Measurements from ENCODE around the gene ASL. TPM values are rescaled to one million over a fixed set of nuclear protein-coding genes. Genes with fewer than 3 reads are reported as not detected.
"Not testable (repeated sequence)": the region's sequence is repeated elsewhere in the genome, so short reads cannot be mapped to it uniquely, and the experiment has no call there.

The ASL gene
- total RNA-seq = 10 to 100 TPM; 24.0 to 36.4 TPM

DNA sequence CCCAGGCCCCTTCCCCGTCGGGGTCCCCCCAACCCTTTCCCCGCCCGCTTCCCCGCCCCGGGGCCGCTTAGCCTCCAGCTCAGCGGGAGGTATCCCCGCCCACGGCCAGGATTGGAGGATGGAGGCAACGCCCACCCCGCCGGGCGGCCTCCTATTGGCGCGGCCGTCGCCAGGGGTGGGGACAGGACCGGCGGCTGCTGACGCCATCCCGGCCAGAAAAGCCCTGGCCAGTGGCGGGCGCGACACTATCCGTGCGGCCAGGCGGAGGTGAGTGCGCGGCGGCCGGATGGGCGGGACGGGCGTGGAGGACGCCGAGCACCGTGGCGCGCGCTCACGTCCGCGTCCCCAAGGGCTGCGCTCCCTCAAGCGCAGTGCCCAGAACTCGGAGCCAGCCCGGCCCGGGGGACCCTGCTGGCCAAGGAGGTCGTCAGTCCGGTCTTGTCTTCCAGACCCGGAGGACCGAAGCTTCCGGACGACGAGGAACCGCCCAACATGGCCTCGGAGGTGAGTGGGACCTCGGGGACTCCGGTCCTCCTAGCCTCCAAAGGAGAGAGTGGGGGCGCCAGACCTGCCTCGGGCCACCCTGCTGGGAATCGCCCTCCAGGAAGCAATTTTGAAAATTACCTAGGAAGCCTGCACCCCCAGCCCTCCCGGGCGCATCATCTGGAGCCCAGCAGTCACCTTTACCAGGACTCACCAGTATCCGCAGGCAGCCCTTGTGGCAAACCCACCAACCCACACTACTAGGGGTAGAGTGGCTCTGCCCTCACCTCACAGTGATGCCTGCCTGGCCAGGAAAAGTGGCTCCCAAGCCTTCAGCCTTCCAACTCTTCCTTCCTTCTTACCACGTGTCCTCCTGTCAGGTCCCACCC is at the start of gene ASL:
Gene ASL (plus strand): TSS at position 230 of the 872 bp plus-strand sequence. CDS start 263 bp downstream, at position 493.
- Histone ChIP-seq H3K4me1 (replicated peaks) (no peaks in the 10 kb centered on the region), H3K4me3 (peak within 1 kb of the TSS; percentile 61 to 63), H3K36me3 (no peaks in the 10 kb centered on the region), H3K27me3 (replicated peaks; ENCODE audit: insufficient read depth) (no peaks in the 10 kb centered on the region), H3K9me3 (no peaks in the 10 kb centered on the region), H3K27ac (peak within 1 kb of the TSS; percentile 43 to 64)
- TF ChIP-seq POLR2AphosphoS5 (IDR thresholded peaks at IDR 0.05) (peak; percentile 97), POLR2A (IDR thresholded peaks at IDR 0.05) (peak; percentile 96), CTCF (IDR thresholded peaks at IDR 0.05) (peak in 2 of 4 experiments; percentile 16 to 26)
- intact Hi-C loops (cut with DNase I) = no loop called here
- peak; percentile 94 for DNase-seq (ENCODE audit: low spot score)
- under 1% methylated on average over 67 of the region's 67 CpGs for WGBS

DNA sequence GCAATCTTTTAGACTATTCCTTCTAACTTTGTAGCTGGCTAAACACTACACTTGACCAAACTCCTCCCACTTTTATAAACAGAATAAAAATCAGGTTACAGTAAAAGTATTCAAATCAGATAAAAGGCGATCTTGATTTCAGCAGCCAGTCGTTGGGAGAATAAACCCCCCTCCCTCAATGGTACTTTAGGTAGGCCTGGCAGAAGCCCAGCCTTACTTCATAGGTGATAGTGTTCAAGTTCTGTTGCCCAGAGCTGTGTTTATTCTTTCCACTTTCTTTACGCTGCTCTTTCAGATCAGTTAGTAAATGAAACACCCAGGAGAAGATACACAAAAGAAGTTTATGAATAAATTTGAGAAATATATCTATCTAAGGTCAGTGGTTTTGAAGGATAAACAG is 47.3 kb upstream of the ASL start:
- H3K36me3 ChIP-seq; H3K9me3 ChIP-seq; H3K4me1 ChIP-seq (replicated peaks); H3K4me3 ChIP-seq; H3K27ac ChIP-seq; intact Hi-C loops (cut with DNase I); DNase-seq (ENCODE audit: low spot score); H3K27me3 ChIP-seq (replicated peaks; ENCODE audit: insufficient read depth): not testable (repeated sequence)
- 13% methylated on average over 3 of the region's 3 CpGs for WGBS

- H3K27me3 ChIP-seq (replicated peaks; ENCODE audit: insufficient read depth) = no peaks in the 10 kb centered on the region
- H3K36me3 ChIP-seq = no peaks in the 10 kb centered on the region
- no peak overlapping the region for H3K27ac ChIP-seq
- H3K4me3 ChIP-seq = no peak overlapping the region
- no peaks in the 10 kb centered on the region for H3K9me3 ChIP-seq
- WGBS = 55% methylated on average over 7 of the region's 7 CpGs
- no peak for TF ChIP-seq POLR2A (IDR thresholded peaks at IDR 0.05)
- TF ChIP-seq CTCF (IDR thresholded peaks at IDR 0.05) = no peak
- no peak for TF ChIP-seq POLR2AphosphoS5 (IDR thresholded peaks at IDR 0.05)
- H3K4me1 ChIP-seq (replicated peaks) = no peaks in the 10 kb centered on the region
- no peak for DNase-seq (ENCODE audit: low spot score)
- intact Hi-C loops (cut with DNase I) = no loop called here
These were observed 41.9 kb upstream of the ASL start for GRCh38 chr7:66033471-66034385.

DNA sequence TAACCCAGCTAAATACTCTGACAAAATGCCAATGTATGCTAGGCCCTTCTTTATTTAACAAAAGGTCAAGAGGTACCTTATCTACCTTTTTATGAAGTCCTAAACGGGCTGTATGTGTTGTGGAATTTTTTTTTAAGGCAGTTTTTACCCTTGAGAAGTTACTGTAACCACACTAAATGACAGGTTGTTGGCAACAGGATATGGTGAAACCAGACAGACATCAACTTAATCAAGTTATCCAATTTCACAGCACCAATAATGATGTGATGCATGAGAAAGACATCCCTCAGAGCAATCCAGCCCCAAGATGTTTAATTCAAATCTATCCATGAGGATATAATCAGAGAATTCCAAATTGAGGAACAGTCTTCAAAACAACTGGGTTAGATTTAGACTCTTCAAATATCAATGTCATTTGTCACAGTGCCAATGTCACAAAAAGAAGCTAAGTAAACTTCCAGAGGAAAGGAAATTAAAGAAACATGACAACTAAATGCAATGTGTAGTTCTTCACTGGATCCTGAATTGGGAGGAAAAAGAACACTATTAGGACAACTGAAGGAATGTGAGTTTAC is 41.1 kb upstream of the ASL start:
- H3K36me3 ChIP-seq; H3K4me1 ChIP-seq (replicated peaks); DNase-seq (ENCODE audit: low spot score); H3K4me3 ChIP-seq; intact Hi-C loops (cut with DNase I); H3K9me3 ChIP-seq; H3K27me3 ChIP-seq (replicated peaks; ENCODE audit: insufficient read depth); H3K27ac ChIP-seq: not testable (repeated sequence)
- WGBS = 24% methylated on average over 1 of the region's 1 CpG

- Histone ChIP-seq H3K27ac (no peak overlapping the region), H3K36me3 (no peaks in the 10 kb centered on the region), H3K4me1 (replicated peaks) (no peaks in the 10 kb centered on the region), H3K27me3 (replicated peaks; ENCODE audit: insufficient read depth) (no peaks in the 10 kb centered on the region), H3K9me3 (no peaks in the 10 kb centered on the region), H3K4me3 (no peak overlapping the region)
- no peak for TF ChIP-seq CTCF (IDR thresholded peaks at IDR 0.05)
- no peak for TF ChIP-seq POLR2AphosphoS5 (IDR thresholded peaks at IDR 0.05)
- TF ChIP-seq POLR2A (IDR thresholded peaks at IDR 0.05) = no peak
- no peak for DNase-seq (ENCODE audit: low spot score)
- WGBS = 64% methylated on average over 3 of the region's 3 CpGs
- intact Hi-C loops (cut with DNase I) = no loop called here
These were observed 39.2 kb upstream of the ASL start for GRCh38 chr7:66036382-66036781.

Measured in prostate gland (tissue), 2 donors.